Activated T-cell treated with anti-CD3 and anti-CD28 coated beads, Interleukin-2, amount 50 U/mL, for 24 hours (primary cell): ENCODE results near the gene EEF1G.
"Not testable (repeated sequence)": the region's sequence is repeated elsewhere in the genome, so short reads cannot be mapped to it uniquely, and the experiment has no call there.

Experiments used
- DNase-seq: peaks from one replicate; pipeline ENCODE4 v3.0.0-alpha.2; 2020
- H3K27ac Mint-ChIP-seq: 2 replicates; pipeline ENCODE4 v1.8.0; 2020; ENCODE audit warnings: mild to moderate bottlenecking, mixed read lengths
- H3K27me3 Mint-ChIP-seq: 2 replicates; pipeline ENCODE4 v1.8.0; 2020; ENCODE audit warnings: mixed read lengths
- H3K36me3 Mint-ChIP-seq: 2 replicates; pipeline ENCODE4 v1.8.0; 2020; ENCODE audit warnings: low read depth, mixed read lengths
- H3K4me1 Mint-ChIP-seq: 2 replicates; pipeline ENCODE4 v1.8.0; 2020; ENCODE audit warnings: low read depth, mixed read lengths
- H3K4me3 Mint-ChIP-seq: 2 replicates; pipeline ENCODE4 v1.8.0; 2020; ENCODE audit warnings: mild to moderate bottlenecking, moderate library complexity, mixed read lengths
- H3K9me3 Mint-ChIP-seq: 2 replicates; pipeline ENCODE4 v1.8.0; 2020; ENCODE audit warnings: mixed read lengths

Gene EEF1G, protein sequence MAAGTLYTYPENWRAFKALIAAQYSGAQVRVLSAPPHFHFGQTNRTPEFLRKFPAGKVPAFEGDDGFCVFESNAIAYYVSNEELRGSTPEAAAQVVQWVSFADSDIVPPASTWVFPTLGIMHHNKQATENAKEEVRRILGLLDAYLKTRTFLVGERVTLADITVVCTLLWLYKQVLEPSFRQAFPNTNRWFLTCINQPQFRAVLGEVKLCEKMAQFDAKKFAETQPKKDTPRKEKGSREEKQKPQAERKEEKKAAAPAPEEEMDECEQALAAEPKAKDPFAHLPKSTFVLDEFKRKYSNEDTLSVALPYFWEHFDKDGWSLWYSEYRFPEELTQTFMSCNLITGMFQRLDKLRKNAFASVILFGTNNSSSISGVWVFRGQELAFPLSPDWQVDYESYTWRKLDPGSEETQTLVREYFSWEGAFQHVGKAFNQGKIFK

DNA sequence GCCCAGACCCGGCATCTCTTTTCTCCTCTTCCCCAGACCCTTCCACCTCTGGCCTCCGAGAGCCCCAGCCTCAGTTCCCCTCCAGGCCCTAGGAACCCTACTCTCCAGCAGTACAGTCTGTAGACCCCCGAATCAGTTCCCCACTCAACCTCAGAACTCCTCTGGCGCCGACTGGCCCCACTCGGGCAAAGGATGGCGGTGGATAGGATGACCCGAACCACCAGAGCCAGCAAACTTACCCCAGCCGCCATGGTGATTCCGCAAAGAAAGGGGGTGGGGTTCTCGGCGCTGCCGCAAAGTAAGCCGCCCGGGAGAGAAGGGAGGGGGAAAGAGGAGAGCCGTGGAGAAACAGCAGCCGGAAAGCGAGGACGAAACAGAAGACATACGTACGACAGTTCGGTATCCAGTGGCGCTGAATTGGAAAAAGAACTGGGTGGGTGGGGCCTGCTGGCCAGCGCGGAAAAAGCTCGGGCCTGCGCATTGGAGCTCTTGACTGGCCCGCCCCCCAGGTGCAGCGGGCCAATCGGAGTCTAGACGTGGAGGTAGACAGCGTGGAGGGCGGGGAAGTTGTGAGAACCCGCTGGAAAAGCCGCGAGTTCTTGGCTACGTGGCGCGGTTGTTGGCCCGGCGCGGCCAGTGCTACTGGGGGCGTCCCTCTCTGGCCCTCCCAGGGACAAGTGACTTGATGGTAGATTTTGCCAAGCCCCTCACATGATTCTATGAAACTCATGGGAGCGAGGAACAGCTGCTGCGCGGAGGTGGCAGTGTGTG lies at the start of gene EEF1G:
Gene EEF1G, minus strand, starts transcription at position 300 of the 771 bp plus-strand sequence. Its CDS starts 49 bp downstream, at position 251.
- Mint-ChIP-seq H3K4me1 (peaks cover 54% of the 10 kb centered on the region), H3K36me3 (peaks cover 99% of the 10 kb centered on the region), H3K27ac (peak within 1 kb of the TSS; percentile 100), H3K4me3 (peak within 1 kb of the TSS; percentile 99), H3K27me3 (no peaks in the 10 kb centered on the region), H3K9me3 (no peaks in the 10 kb centered on the region)
- peak; percentile 97 for DNase-seq

DNA sequence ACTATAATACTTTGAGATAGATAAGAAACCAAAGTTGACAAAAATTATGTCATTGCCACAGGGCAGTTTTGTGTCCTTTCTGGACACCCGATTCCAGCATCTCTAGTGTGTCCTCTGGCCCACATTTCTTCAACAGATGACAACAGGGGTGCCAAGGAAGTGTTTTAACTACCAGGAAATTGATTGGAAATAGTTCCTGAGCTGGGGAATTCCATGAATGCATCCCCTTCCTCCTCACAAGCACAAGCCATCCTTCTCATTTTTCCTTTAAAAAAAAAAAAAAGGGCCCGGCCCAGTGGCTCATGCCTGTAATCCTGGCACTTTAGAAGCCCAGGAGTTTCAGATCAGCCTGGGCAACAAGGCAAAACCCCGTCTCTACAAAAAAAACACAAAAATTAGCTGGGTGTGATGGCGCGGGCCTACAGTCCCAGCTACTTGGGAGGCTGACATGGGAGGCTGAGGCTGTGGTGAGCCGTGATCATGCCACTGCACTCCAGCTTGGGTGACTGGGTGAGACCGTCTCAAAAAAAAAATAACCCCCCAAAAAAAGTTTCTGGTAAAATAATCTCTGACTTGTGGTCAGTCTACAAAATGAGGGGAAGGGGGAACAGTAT lies 48.9 kb upstream of the EEF1G start:
- Mint-ChIP-seq H3K9me3 (no peaks in the 10 kb centered on the region), H3K36me3 (peaks cover 84% of the 10 kb centered on the region)

DNA sequence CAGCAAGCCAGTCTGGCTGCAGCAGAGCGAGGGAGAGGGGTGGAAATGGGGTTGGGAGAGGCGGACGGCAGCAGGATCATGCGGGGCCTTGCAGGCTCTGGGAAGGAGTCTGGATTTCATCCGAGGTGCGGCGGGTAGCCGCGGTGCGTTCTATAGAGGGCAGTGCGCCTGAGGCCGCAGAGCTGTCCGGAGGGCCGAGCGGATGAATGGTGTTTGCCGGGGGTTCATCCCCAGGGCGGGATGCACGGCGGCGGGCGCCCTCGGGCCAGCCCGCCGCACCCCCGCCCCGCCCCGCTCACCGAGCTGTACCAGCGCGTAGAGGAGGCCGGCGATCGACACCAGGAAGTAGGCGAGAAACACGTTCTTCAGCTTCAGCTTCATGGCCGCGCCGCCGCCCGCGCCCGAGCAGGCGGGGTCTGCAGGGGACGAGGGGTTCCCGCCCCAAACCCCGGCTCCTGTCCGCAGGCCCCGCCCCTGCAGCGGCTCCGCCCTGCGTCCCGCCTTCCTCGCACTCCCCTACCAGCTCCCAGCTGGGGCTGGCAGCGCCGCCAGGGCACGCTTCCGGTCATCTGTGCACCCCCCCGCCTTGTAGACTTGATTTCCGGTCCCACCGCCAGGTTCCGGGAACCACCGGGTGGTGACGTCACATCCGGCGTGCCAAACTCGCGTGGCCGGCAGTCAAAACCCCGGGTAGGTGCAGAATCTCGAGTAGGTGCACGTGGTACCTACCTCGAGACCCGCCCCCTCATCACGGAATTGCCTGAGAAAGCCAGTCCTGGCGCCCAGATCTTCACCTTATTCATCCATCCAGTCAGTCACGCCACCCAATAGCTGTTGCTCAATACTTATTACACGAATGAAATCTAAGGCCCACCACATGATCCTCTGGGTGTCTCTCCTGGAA lies 48.1 kb upstream of the EEF1G start, which contains the start of gene B3GAT3:
Gene B3GAT3, minus strand, starts transcription at position 420 of the 904 bp plus-strand sequence. Its CDS starts 39 bp downstream, at position 381.
- peak within 1 kb of the TSS; percentile 91 for H3K4me3 Mint-ChIP-seq
- no peaks in the 10 kb centered on the region for H3K9me3 Mint-ChIP-seq
- DNase-seq, result peak; percentile 96
- peaks cover 83% of the 10 kb centered on the region for H3K36me3 Mint-ChIP-seq
- peaks cover 26% of the 10 kb centered on the region for H3K4me1 Mint-ChIP-seq
- H3K27me3 Mint-ChIP-seq, result no peaks in the 10 kb centered on the region
- peak within 1 kb of the TSS; percentile 95 for H3K27ac Mint-ChIP-seq

More for the DNA sequence above, 48.9 kb upstream of the EEF1G start:
- no peak for DNase-seq
- Mint-ChIP-seq H3K27ac (peak overlapping the region; percentile 93), H3K4me1 (peaks cover 26% of the 10 kb centered on the region), H3K4me3 (peak overlapping the region; percentile 91), H3K27me3 (no peaks in the 10 kb centered on the region)

DNA sequence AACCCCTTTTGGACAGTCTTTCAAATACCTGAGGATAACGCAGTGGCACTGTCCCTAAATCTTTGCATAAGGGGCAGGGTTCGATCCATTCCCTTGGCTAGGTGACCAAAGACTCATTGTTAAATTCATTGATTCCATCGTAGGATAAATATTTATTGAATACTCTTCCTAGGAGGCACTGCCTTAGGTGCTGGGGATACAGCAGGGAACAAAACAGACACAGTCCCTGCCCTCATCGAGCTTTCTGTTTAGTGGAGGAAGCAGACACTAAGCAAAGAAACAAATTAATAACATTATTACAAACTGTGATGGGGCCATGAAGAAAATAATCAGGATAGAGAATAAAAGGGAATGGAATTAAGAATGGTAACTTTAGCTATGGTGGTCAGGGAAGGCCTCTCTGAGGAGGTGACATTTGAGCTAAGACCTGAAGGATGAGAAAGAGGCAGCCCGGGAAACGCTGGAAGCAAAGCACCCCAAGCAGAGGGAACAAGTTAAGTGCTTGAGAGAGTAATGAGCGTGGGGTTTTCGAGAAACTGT lies 47.4 kb upstream of the EEF1G start:
- DNase-seq, result no peak
- Mint-ChIP-seq H3K9me3 (no peaks in the 10 kb centered on the region), H3K4me3 (peak overlapping the region; percentile 91), H3K36me3 (peaks cover 83% of the 10 kb centered on the region), H3K27ac (peak overlapping the region; percentile 95), H3K27me3 (no peaks in the 10 kb centered on the region), H3K4me1 (peaks cover 31% of the 10 kb centered on the region)

DNA sequence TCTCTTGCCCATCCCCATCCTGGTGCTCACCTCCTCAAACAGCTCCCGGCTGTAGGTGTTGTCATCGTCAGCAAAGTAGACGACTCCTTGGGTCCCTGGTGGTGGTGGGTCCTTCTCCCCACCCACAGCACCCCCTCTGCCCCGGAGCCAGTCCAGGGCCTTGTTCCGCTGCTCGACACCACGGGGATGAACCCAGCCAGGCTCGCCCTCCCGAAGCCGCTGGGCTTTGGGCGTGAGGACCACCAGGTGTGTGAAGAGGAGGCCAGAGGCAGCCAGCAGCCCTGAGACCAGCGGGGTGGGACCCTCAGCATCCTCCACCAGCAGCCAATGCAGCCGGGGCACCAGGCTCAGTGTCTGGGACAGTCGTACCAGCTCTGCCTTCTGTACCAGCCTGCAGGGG lies 43.3 kb upstream of the EEF1G start:
- Mint-ChIP-seq H3K27ac (peak overlapping the region; percentile 76), H3K36me3 (peaks cover 69% of the 10 kb centered on the region), H3K4me1 (peaks cover 48% of the 10 kb centered on the region)
- not testable (repeated sequence) for H3K27me3 Mint-ChIP-seq, DNase-seq, H3K9me3 Mint-ChIP-seq, H3K4me3 Mint-ChIP-seq

DNA sequence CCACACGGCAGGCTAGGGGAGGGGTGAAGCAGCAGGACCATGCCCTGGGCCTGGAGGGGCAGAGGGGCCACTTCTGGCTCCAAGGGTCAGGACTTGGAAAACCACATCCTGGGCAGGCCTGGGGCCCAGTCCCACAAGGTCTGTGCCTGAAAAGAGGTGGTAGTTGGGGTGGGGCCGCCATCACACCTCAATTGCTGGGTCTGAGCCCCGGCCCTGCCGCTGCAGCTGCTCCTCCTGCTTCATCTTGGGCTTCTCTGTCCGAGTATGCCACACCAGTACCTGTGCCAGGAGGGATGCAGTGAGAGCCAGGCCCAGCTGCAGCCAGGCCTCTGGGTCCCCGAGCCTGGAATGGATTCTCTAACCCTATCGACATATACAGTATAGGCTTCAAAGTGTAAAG lies 41.8 kb upstream of the EEF1G start:
- H3K4me1 Mint-ChIP-seq, result peaks cover 52% of the 10 kb centered on the region
- H3K9me3 Mint-ChIP-seq, result no peaks in the 10 kb centered on the region
- H3K27me3 Mint-ChIP-seq, result no peaks in the 10 kb centered on the region
- no peak for DNase-seq
- peak overlapping the region; percentile 91 for H3K27ac Mint-ChIP-seq
- H3K4me3 Mint-ChIP-seq, result no peak overlapping the region
- H3K36me3 Mint-ChIP-seq, result peaks cover 72% of the 10 kb centered on the region

DNA sequence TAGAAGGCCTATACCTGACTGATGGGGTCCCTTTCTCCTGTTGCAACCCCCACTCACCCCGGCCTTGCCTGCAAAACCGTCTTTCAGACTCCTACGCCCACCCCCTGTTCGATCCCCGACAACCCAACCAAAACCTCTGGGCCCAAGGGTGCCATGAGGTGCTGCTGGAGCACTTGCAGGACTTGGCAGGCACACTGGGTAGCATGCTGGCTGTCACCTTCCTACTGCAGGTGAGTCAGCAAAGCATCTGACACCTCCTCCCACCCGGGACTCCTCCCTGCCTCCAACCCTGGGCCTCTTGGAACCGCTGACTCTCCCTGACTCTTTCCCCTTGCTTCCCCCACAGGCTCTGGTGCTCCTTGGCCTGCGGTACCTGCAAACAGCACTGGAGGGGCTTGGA lies 40.6 kb upstream of the EEF1G start:
- Mint-ChIP-seq H3K9me3 (no peaks in the 10 kb centered on the region), H3K27ac (peak overlapping the region; percentile 91), H3K4me1 (peaks cover 56% of the 10 kb centered on the region), H3K36me3 (peaks cover 73% of the 10 kb centered on the region), H3K27me3 (no peaks in the 10 kb centered on the region), H3K4me3 (peak overlapping the region; percentile 4)
- DNase-seq, result peak; percentile 69

DNA sequence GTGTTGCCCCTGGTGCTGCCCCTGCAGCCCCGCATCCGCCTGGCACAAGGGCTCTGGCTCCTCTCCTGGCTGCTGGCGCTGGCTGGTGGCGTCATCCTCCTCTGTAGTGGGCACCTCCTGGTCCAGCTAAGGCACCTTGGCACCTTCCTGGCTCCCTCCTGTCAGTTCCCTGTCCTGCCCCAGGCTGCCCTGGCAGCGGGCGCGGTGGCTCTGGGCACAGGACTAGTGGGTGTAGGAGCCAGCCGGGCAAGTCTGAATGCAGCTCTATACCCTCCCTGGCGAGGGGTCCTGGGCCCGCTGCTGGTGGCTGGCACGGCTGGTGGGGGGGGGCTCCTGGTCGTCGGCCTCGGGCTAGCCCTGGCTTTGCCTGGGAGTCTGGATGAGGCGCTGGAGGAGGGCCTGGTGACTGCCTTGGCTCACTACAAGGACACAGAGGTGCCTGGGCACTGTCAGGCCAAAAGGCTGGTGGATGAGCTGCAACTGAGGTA lies 39.6 kb upstream of the EEF1G start:
- Mint-ChIP-seq H3K36me3 (peaks cover 75% of the 10 kb centered on the region), H3K4me3 (no peak overlapping the region), H3K9me3 (no peaks in the 10 kb centered on the region), H3K4me1 (peaks cover 61% of the 10 kb centered on the region), H3K27me3 (no peaks in the 10 kb centered on the region), H3K27ac (peak overlapping the region; percentile 93)
- DNase-seq, result no peak

DNA sequence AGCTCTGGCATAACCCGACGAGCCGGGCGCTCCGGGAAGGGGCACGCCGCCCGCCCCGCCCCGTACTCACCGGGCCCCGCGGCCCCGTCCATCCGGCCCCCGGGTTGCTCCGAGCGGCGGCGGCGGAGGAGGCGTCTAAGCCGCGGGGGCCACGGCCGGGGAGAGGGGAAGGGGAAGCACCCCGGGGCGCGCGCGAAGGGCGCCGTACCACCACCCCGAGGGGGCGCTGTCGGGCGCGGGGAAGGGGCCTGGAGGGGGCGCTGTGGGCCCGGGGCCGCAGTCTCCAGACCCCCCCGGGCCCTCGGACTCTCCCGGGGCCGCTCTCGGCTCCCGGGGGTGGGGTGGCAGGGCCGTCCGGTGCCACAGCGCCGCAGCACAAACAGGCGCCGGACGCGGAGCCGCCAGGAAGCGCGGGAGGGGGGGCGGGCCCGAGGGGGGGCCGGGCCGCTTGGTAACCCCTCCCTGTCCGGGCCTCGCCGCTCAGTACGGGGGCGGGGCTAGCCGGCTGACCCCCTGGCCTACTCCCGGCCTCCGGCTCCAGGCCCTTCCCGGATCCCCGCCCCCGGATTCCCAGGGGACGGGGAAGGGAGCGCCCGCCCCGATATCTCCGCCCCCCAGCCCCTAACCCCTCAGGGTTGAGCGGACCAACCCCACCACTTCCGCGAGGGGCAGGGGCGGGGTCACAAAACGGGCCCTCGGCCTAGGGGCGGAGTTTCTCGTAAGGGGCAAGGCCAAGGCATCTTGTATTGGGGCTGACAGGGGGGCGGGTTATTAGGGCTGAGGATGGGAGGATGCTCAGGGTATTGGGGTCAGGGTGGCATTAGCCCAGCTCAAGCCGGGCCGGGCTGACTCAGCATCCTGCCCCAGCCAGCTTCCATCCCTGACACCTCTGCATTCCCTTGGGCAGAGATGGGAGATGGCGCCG lies 38.9 kb upstream of the EEF1G start, which contains the start of the genes EML3 and ROM1:
Gene EML3, minus strand, starts transcription at position 410 of the 925 bp plus-strand sequence. Its CDS starts 318 bp downstream, at position 92.
Gene ROM1, plus strand, starts transcription at position 892 of the 925 bp plus-strand sequence. Its CDS starts 25 bp downstream, at position 917.
- H3K27me3 Mint-ChIP-seq, result no peaks in the 10 kb centered on the region
- peaks cover 68% of the 10 kb centered on the region for H3K4me1 Mint-ChIP-seq
- peak within 1 kb of the TSS; percentile 99 for H3K4me3 Mint-ChIP-seq
- peak within 1 kb of the TSS; percentile 99 for H3K27ac Mint-ChIP-seq
- peaks cover 75% of the 10 kb centered on the region for H3K36me3 Mint-ChIP-seq
- peak; percentile 95 for DNase-seq
- no peaks in the 10 kb centered on the region for H3K9me3 Mint-ChIP-seq

DNA sequence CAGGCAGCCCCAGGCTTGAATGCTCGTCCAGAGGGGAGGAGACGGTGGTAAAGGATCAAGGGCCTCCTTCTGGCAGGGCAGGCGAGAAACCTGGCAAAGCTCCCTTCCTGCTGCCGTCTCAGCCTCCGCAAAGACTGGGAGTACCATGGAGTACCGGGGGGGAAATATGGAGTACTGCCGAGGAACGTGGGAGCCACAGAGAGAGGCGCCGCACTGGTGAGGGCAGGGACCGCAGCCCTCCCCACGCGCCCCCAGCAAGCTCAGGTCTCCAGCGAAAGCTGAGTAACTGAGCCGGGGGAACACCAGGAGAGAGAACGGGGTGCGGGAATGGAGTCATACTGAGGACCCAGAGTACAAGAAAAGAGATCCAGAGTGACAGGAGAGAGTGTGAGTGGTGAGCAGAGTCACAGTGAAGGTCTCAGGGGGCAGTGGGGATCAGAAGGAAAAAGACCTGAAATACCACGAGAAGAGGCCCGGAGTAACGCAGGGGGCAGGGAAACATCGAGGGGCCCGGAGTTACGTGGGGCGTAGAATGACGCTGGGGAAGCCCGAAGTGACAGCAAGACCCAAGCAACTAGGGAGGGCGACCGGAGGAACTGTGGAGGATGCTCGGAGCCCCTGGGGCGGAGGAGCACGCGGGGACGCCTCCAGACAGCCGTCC lies 38.1 kb upstream of the EEF1G start:
- Mint-ChIP-seq H3K4me3 (peak overlapping the region; percentile 99), H3K9me3 (no peaks in the 10 kb centered on the region), H3K36me3 (peaks cover 76% of the 10 kb centered on the region), H3K27me3 (no peaks in the 10 kb centered on the region), H3K4me1 (peaks cover 72% of the 10 kb centered on the region), H3K27ac (peak overlapping the region; percentile 99)
- DNase-seq, result peak; percentile 77

DNA sequence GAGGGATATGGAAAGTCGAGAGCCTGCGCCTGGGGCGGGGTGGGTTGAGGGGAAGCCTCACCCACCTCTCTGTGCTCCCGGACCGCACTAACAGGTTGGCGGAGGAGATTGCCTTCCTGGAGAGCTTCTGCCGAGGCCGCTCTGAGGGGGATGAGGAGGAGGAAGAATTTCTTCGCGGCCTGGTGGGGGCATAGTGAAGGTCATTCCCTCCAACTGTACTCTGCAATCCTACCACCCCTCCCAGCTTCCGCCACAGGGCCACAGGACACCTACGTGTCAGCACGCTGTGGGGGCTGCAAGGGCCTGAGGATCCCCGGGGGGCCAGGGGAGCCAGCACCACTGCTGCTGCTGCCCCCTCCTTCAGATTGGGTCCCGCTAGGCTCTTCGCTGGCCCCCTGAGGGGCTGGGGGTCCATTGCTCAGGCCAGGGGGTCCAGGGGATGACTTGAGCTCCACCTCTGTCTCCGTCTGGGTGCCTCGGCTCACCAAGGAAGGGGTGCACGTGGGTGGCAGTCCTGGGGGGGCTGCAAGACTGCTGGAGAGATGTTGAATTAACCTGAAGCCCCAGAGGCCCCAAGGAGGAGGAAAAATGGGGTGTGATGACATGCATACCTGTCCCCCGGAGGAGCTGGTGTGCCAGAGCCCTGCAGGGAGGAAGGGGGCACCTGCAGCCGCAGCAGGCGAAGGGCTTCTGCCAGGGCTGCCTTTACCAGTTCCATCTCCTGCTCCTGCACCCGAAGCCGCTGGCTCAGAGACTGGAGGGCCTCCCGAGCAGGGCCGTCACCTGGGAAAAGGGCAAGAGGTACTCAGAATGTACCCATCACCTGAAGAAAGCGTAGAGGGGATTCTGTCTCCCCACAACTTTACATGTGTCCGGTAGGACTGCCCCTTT lies 37.4 kb upstream of the EEF1G start:
- Mint-ChIP-seq H3K4me3 (peak overlapping the region; percentile 99), H3K4me1 (peaks cover 69% of the 10 kb centered on the region), H3K27me3 (no peaks in the 10 kb centered on the region), H3K27ac (peak overlapping the region; percentile 99), H3K36me3 (peaks cover 76% of the 10 kb centered on the region), H3K9me3 (no peaks in the 10 kb centered on the region)
- DNase-seq, result no peak
